ENCODE data around the gene NUDT15. TPM values are rescaled to one million over a fixed set of nuclear protein-coding genes. Genes with fewer than 3 reads are reported as not detected.

Gene NUDT15
- polyA plus RNA-seq, 3 donors = 5.1 to 13.3 (median 12.6) TPM

- peaks cover 28% of the 10 kb centered on the region for H4K20me1 ChIP-seq (ENCODE audit: insufficient read depth, low read length)
- no peak for DNase-seq
- H3K36me3 ChIP-seq (replicated peaks in 1 of 2; ENCODE audit: control insufficient read depth in 1 of 2, insufficient read depth in 2 of 2, low read length in 2 of 2) = peaks cover 89 to 97% of the 10 kb centered on the region in 2 donors
- no peak overlapping the region for H3K27ac ChIP-seq (ENCODE audit: low read depth in 1 of 2, low read length in 2 of 2)
- Mint-ChIP-seq H3K27ac (no peak overlapping the region), H3K36me3 (peaks cover 74 to 92% of the 10 kb centered on the region in 2 donors), H3K9me3 (no peaks in the 10 kb centered on the region), H3K4me3 (no peak overlapping the region), H3K4me1 (no peaks in the 10 kb centered on the region), H3K27me3 (ENCODE audit: low read depth in 3 of 3) (no peaks in the 10 kb centered on the region)
- H3K9ac ChIP-seq (ENCODE audit: insufficient read depth, low read length, poor library complexity, severe bottlenecking) = no peak overlapping the region
- intact Hi-C loops (cut with micrococcal nuclease) = no loop called here
- H3K27me3 ChIP-seq (ENCODE audit: control insufficient read depth in 2 of 2, insufficient read depth in 2 of 2, low read length in 2 of 2) = no peaks in the 10 kb centered on the region
- H3K9me3 ChIP-seq (replicated peaks in 1 of 2; ENCODE audit: control insufficient read depth in 1 of 2, insufficient read depth in 1 of 2, low read length in 2 of 2) = no peaks in the 10 kb centered on the region
- H3K4me1 ChIP-seq (ENCODE audit: control insufficient read depth in 1 of 2, insufficient read depth in 2 of 2, low read length in 2 of 2) = no peaks in the 10 kb centered on the region
- TF ChIP-seq, protein P1, sequence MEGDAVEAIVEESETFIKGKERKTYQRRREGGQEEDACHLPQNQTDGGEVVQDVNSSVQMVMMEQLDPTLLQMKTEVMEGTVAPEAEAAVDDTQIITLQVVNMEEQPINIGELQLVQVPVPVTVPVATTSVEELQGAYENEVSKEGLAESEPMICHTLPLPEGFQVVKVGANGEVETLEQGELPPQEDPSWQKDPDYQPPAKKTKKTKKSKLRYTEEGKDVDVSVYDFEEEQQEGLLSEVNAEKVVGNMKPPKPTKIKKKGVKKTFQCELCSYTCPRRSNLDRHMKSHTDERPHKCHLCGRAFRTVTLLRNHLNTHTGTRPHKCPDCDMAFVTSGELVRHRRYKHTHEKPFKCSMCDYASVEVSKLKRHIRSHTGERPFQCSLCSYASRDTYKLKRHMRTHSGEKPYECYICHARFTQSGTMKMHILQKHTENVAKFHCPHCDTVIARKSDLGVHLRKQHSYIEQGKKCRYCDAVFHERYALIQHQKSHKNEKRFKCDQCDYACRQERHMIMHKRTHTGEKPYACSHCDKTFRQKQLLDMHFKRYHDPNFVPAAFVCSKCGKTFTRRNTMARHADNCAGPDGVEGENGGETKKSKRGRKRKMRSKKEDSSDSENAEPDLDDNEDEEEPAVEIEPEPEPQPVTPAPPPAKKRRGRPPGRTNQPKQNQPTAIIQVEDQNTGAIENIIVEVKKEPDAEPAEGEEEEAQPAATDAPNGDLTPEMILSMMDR (IDR thresholded peaks at IDR 0.05) = no peak
- WGBS (ENCODE audit: insufficient coverage) = no CpG with 5 or more reads among the region's 4 CpGs
- peaks cover 14% of the 10 kb centered on the region for H3K79me2 ChIP-seq (ENCODE audit: insufficient read depth, low read length)
- no peak overlapping the region for H3K4me2 ChIP-seq (replicated peaks; ENCODE audit: extremely low read depth, low read length, poor library complexity, severe bottlenecking)
- no peak overlapping the region for H3K4me3 ChIP-seq (replicated peaks in 1 of 3; ENCODE audit: low read depth in 2 of 3, low read length in 3 of 3)
- no peak overlapping the region for H2AFZ ChIP-seq (ENCODE audit: insufficient read depth, low read depth, low read length, poor library complexity, severe bottlenecking)
Observed at GRCh38 chr13:48081739-48082138, 44.2 kb downstream of the NUDT15 start.

DNA sequence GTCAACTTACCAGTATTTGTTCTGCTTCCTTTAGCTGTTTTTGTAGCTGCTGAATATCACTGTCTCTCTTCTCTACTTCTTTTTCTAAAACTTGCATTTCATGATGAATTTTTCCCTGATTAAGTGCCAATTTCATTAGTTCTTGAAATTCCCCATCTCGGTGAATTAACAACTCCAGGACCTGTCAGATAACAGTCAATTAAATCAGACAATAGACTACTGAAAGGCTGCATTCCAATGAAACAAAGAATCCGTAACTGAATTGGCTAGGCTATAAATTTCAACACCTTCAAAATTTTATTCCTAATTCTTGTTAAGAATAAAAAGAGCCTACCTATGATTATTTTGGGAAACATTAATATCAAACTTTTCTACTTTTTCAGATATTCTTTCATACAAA is 48.7 kb downstream of the NUDT15 start:
- H3K36me3 Mint-ChIP-seq = peaks cover 42 to 65% of the 10 kb centered on the region in 2 donors
- H3K4me2 ChIP-seq (replicated peaks; ENCODE audit: extremely low read depth, low read length, poor library complexity, severe bottlenecking) = no peak overlapping the region
- H3K4me1 Mint-ChIP-seq = peaks cover under 1% of the 10 kb centered on the region
- TF ChIP-seq, protein P1 (IDR thresholded peaks at IDR 0.05) = no peak
- H3K27me3 ChIP-seq (ENCODE audit: control insufficient read depth in 2 of 2, insufficient read depth in 2 of 2, low read length in 2 of 2) = no peaks in the 10 kb centered on the region
- H3K27ac Mint-ChIP-seq = no peak overlapping the region
- H3K27ac ChIP-seq (ENCODE audit: low read depth in 1 of 2, low read length in 2 of 2) = no peak overlapping the region
- DNase-seq = no peak
- H3K4me3 ChIP-seq (replicated peaks in 1 of 3; ENCODE audit: low read depth in 2 of 3, low read length in 3 of 3) = no peak overlapping the region
- 100% methylated on average over 1 of the region's 2 CpGs for WGBS (ENCODE audit: insufficient coverage)
- no peak overlapping the region for H2AFZ ChIP-seq (ENCODE audit: insufficient read depth, low read depth, low read length, poor library complexity, severe bottlenecking)
- H4K20me1 ChIP-seq (ENCODE audit: insufficient read depth, low read length) = peaks cover 73% of the 10 kb centered on the region
- H3K36me3 ChIP-seq (replicated peaks in 1 of 2; ENCODE audit: control insufficient read depth in 1 of 2, insufficient read depth in 2 of 2, low read length in 2 of 2) = peaks cover 46 to 77% of the 10 kb centered on the region in 2 donors
- H3K4me1 ChIP-seq (ENCODE audit: control insufficient read depth in 1 of 2, insufficient read depth in 2 of 2, low read length in 2 of 2) = no peaks in the 10 kb centered on the region
- no peak overlapping the region for H3K9ac ChIP-seq (ENCODE audit: insufficient read depth, low read length, poor library complexity, severe bottlenecking)
- H3K9me3 Mint-ChIP-seq = no peaks in the 10 kb centered on the region
- H3K9me3 ChIP-seq (replicated peaks in 1 of 2; ENCODE audit: control insufficient read depth in 1 of 2, insufficient read depth in 1 of 2, low read length in 2 of 2) = no peaks in the 10 kb centered on the region
- H3K4me3 Mint-ChIP-seq = no peak overlapping the region
- no peaks in the 10 kb centered on the region for H3K27me3 Mint-ChIP-seq (ENCODE audit: low read depth in 3 of 3)
- peaks cover 59% of the 10 kb centered on the region for H3K79me2 ChIP-seq (ENCODE audit: insufficient read depth, low read length)
- intact Hi-C loops (cut with micrococcal nuclease) = no loop called here
